ENCODE results near the gene NDUFA7.

NDUFA7 gene

DNA sequence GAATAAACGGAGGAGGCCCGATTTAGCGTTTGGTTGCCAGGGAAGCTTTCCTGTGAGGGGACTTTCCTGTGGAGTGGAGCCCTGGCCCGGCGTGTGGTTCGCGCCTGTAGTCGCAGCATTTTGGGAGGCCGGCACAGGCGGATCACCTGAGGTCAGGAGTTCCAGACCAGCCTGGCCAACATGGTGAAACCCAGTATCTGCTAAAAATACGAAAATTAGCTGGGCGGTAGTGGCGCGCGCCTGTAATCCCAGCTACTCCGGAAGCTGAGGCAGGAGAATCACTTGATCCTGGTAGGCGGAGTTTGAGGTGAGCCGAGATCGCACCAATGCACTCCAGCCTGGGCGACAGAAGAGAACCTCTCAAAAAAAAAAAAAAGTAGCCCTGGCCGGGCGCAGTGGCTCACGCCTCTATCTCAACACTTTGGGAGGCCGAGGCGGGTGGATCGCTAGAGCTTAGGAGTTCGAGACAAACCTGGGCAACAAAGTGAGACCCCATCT, 14.9 kb upstream of the NDUFA7 start:
- no peak for TF ChIP-seq CTCF (IDR thresholded peaks at IDR 0.05)
- Histone ChIP-seq H3K4me3 (ENCODE audit: low read depth in 1 of 2, low read length in 1 of 2) (no peak overlapping the region), H3K36me3 (no peaks in the 10 kb centered on the region), H3K27me3 (peaks cover 99% of the 10 kb centered on the region), H3K27ac (no peak overlapping the region), H3K4me1 (ENCODE audit: control insufficient read depth in 1 of 2, insufficient read depth in 1 of 2, low read depth in 1 of 2, low read length in 1 of 2) (no peaks in the 10 kb centered on the region), H3K9me3 (no peaks in the 10 kb centered on the region)

DNA sequence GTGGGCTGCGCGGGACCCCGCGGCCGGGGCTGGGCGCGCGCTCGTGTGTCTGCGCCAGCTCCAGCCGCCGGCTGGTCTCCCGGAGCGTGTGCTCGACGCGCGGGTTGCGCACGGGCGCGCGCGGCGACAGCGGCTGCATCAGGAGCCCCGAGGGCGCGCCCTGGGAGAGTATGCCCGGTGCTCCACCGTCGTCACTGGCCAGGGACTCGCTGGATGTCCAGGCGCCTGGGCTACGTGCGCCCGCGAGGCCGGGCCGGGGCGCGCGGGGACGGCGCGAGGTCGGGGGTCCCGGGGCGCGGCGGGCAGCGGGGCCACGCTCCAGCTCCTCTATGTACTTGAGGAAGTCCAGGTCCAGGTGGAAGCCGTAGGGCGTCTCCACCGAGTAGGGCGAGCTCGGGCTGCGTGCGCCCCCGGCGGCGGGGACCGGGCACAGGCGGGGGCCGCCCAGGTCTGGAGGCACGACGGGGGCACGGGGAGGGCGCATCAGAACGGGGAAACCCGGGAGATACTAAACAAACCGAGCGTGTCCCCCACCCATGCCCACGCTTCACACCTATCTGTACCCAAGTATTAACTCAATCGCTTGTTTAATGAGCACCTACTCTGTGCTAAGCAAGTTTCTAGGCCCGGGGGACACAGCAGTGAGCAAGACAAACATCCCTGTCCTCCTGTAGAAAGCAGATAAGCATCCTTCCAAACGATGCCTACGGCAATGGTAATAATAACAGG, 14.3 kb upstream of the NDUFA7 start:
- no peak overlapping the region for H3K27ac ChIP-seq
- no peak overlapping the region for H3K4me3 ChIP-seq (ENCODE audit: low read depth in 1 of 2, low read length in 1 of 2)
- no peaks in the 10 kb centered on the region for H3K9me3 ChIP-seq
- peaks cover 92% of the 10 kb centered on the region for H3K27me3 ChIP-seq
- TF ChIP-seq CTCF (IDR thresholded peaks at IDR 0.05), result no peak
- no peaks in the 10 kb centered on the region for H3K4me1 ChIP-seq (ENCODE audit: control insufficient read depth in 1 of 2, insufficient read depth in 1 of 2, low read depth in 1 of 2, low read length in 1 of 2)
- no peaks in the 10 kb centered on the region for H3K36me3 ChIP-seq

DNA sequence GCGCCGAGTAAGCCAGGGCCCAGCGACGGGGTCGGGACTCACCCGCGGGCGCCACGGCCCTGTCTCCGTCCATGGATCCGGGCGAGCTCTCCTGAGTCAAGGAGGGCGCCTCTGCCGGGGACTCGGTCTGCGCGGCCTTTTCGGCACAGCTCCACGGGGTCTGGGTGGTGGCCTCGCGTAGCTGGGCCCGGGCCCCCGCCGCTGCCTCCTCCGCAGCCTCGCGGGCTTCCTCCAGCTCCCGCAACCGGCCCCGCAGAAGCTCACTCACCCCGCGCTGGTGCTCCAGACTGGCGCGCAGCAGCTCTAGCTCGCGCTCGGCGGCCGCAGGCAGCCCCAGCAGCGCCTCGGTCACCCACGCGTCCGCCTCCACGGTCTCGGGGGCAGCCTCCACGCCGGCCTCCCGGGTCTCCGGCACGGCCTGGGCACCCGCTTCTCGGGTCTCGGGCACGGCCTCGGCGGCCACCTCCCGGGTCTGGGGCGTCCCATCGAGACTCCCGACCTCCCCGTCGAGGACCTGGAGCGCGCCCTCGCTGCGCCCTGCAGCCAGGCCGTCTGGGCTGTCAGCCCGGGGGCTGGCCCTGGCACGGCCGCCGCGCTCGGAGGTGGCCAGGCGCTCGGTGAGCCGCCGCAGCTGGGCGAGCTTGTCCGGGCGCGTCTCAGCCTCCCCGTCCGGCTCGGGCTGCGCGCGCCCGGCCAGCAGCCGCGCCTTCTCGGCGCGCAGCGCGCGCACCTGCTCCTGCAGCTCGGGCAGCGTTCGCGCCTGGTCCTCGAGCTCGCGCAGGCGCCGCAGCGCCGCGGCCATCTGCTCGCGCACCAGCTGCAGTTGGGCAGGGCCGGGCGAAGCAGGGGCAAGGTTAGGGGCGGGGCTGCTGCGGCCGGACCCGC, 13.5 kb upstream of the NDUFA7 start:
- no peak for TF ChIP-seq CTCF (IDR thresholded peaks at IDR 0.05)
- Histone ChIP-seq H3K4me1 (ENCODE audit: control insufficient read depth in 1 of 2, insufficient read depth in 1 of 2, low read depth in 1 of 2, low read length in 1 of 2) (no peaks in the 10 kb centered on the region), H3K9me3 (no peaks in the 10 kb centered on the region), H3K27ac (no peak overlapping the region), H3K4me3 (ENCODE audit: low read depth in 1 of 2, low read length in 1 of 2) (no peak overlapping the region), H3K27me3 (peaks cover 89% of the 10 kb centered on the region), H3K36me3 (no peaks in the 10 kb centered on the region)

DNA sequence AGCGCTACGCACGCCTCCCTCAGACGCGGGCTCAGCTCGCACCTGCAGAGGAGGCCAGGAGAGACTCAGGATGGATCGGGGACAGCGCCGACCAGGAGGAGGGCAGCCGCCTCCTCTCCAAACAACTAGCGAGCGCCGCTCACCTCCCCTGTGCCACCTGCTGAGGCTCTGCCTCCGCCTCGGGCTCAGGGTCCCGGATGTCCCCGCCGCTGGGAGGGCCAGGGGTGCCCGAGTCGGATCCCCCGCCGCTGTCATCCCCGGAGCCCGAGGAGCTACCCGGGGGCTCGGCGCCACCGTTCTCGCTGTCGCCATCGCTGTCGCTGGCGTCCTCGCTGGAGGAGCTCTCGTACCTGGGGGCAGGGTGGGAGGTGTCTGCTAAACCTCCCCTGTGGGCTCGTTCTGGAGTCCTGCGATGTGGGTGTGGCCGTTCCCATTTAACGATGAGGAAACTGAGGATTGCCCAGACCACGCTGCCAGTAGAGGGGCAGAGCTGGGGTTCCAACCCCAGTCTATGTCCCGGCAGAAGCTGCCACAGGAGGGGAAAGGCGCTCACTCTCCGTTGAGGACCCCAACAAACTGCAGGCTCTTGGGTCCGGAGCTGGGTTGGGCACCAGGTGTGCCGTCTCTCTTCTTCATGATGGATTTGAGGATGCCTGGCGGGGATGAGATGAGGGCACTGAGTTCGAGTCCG, 12.7 kb upstream of the NDUFA7 start:
- Histone ChIP-seq H3K27ac (no peak overlapping the region), H3K4me1 (ENCODE audit: control insufficient read depth in 1 of 2, insufficient read depth in 1 of 2, low read depth in 1 of 2, low read length in 1 of 2) (no peaks in the 10 kb centered on the region), H3K36me3 (no peaks in the 10 kb centered on the region), H3K9me3 (no peaks in the 10 kb centered on the region), H3K27me3 (peaks cover 87% of the 10 kb centered on the region), H3K4me3 (ENCODE audit: low read depth in 1 of 2, low read length in 1 of 2) (no peak overlapping the region)
- no peak for TF ChIP-seq CTCF (IDR thresholded peaks at IDR 0.05)

- no peak for TF ChIP-seq CTCF (IDR thresholded peaks at IDR 0.05)
- Histone ChIP-seq H3K27me3 (peaks cover 81% of the 10 kb centered on the region), H3K4me1 (ENCODE audit: control insufficient read depth in 1 of 2, insufficient read depth in 1 of 2, low read depth in 1 of 2, low read length in 1 of 2) (no peaks in the 10 kb centered on the region), H3K4me3 (ENCODE audit: low read depth in 1 of 2, low read length in 1 of 2) (no peak overlapping the region), H3K27ac (no peak overlapping the region), H3K9me3 (no peaks in the 10 kb centered on the region), H3K36me3 (no peaks in the 10 kb centered on the region)
These were observed 12.0 kb upstream of the NDUFA7 start for GRCh38 chr19:8332976-8333766.

All from neutrophil (primary cell).